ENCODE data around the gene PLEKHA7. TPM values are rescaled to one million over a fixed set of nuclear protein-coding genes. Genes with fewer than 3 reads are reported as not detected.
A peak's percentile ranks its signal among the peaks of the same experiment; 100 is the strongest.

Gene PLEKHA7
- total RNA-seq, 1 donor from 2014 or later = 15.6 TPM

DNA sequence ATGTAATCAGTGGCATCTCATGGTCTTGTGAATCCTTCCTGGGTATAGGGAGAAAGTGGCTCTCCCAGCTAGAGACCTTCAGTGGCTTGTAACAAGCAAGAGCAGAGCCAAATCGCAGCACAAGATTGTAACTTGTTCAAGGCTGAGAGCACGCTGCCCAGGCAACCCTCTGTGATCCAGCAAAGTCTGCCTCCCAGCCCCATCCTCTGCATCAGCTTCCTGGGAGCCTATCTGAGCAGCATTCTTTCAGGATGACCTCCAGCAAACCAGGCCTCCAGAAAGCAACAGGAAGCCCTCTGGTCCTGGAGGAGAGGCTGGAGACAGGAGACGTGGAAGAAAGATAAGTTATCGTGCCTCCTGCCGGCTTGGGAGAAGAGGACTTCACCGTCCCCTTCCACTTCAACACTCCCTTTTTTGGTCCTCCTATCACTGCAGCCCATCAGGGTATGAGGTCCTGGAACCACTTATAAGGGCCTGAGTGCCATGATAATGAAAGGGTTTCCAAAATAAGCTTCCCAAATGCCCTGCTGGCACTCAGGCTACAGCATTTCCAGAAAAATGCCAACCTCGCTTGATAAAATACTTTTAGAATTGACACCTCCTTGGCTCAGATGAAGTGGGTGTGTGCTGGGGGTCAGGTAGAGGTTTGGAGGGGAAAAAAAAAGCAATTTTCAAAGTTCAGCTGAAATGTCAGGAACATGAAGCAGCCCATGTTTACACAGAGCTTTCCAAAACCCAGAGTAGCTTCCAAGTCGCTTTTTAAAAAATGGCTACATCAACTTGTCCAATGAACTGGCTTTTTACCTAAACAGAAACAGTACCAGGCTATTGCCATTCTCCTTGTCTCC lies 80.2 kb downstream of the PLEKHA7 start:
- H3K27ac Mint-ChIP-seq (ENCODE audit: unreplicated experiment) = no peak overlapping the region
- H3K36me3 Mint-ChIP-seq (ENCODE audit: unreplicated experiment) = no peaks in the 10 kb centered on the region
- TF ChIP-seq, protein P1, sequence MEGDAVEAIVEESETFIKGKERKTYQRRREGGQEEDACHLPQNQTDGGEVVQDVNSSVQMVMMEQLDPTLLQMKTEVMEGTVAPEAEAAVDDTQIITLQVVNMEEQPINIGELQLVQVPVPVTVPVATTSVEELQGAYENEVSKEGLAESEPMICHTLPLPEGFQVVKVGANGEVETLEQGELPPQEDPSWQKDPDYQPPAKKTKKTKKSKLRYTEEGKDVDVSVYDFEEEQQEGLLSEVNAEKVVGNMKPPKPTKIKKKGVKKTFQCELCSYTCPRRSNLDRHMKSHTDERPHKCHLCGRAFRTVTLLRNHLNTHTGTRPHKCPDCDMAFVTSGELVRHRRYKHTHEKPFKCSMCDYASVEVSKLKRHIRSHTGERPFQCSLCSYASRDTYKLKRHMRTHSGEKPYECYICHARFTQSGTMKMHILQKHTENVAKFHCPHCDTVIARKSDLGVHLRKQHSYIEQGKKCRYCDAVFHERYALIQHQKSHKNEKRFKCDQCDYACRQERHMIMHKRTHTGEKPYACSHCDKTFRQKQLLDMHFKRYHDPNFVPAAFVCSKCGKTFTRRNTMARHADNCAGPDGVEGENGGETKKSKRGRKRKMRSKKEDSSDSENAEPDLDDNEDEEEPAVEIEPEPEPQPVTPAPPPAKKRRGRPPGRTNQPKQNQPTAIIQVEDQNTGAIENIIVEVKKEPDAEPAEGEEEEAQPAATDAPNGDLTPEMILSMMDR (IDR thresholded peaks at IDR 0.05) = no peak
- H3K27me3 Mint-ChIP-seq (ENCODE audit: unreplicated experiment) = no peaks in the 10 kb centered on the region
- no peak for DNase-seq (ENCODE audit: extremely low spot score, unreplicated experiment)
- no peak overlapping the region for H3K4me3 Mint-ChIP-seq (ENCODE audit: unreplicated experiment)
- no peaks in the 10 kb centered on the region for H3K9me3 Mint-ChIP-seq (ENCODE audit: unreplicated experiment)
- H3K4me1 Mint-ChIP-seq (ENCODE audit: unreplicated experiment) = peaks cover 6% of the 10 kb centered on the region

DNA sequence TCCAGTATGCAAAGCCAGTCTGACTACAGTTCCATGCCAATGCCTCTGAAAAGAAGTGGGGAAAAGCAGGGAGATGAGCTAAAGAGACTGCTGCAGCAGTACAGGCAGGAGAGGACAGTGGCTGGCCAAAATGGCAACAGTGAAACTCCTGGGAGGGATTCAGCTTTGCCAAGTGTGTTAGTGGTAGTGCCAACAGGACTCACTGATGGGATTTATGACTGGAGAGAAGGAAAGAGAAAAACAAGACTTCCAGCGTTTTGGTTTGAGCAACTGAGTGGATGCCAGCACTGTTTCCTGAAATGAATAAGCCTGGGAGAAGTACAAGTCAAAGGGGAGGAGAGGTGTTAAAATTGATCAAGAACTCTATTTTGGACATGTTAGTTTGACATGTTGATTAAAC lies 80.9 kb downstream of the PLEKHA7 start:
- H3K36me3 Mint-ChIP-seq (ENCODE audit: unreplicated experiment) = no peaks in the 10 kb centered on the region
- H3K27me3 Mint-ChIP-seq (ENCODE audit: unreplicated experiment) = no peaks in the 10 kb centered on the region
- H3K9me3 Mint-ChIP-seq (ENCODE audit: unreplicated experiment) = no peaks in the 10 kb centered on the region
- TF ChIP-seq, protein P1 (IDR thresholded peaks at IDR 0.05) = no peak
- no peak overlapping the region for H3K27ac Mint-ChIP-seq (ENCODE audit: unreplicated experiment)
- peaks cover 6% of the 10 kb centered on the region for H3K4me1 Mint-ChIP-seq (ENCODE audit: unreplicated experiment)
- no peak overlapping the region for H3K4me3 Mint-ChIP-seq (ENCODE audit: unreplicated experiment)
- DNase-seq (ENCODE audit: extremely low spot score, unreplicated experiment) = no peak

DNA sequence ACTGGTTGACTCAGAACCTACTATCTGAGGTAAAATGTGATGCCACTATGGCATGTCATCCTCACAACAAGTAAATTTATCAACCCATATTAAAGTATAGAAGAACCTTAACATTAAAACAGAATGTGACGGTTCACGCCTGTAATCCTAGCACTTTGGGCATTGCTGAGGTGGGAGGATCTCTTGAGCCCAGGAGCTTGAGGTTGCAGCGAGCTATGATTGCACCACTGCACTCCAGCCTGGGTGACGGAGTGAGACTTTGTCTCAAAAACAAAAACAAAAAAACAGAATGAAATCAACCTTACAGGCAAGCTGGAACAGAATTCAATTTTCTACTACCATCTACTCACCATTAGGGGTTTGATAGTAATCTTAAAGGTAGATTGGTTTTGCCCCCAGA lies 86.2 kb downstream of the PLEKHA7 start:
- Mint-ChIP-seq H3K27ac (ENCODE audit: unreplicated experiment) (no peak overlapping the region), H3K4me1 (ENCODE audit: unreplicated experiment) (peaks cover 16% of the 10 kb centered on the region), H3K27me3 (ENCODE audit: unreplicated experiment) (no peaks in the 10 kb centered on the region), H3K9me3 (ENCODE audit: unreplicated experiment) (no peaks in the 10 kb centered on the region), H3K4me3 (ENCODE audit: unreplicated experiment) (no peak overlapping the region), H3K36me3 (ENCODE audit: unreplicated experiment) (no peaks in the 10 kb centered on the region)
- DNase-seq (ENCODE audit: extremely low spot score, unreplicated experiment) = no peak
- TF ChIP-seq, protein P1 (IDR thresholded peaks at IDR 0.05) = no peak

DNA sequence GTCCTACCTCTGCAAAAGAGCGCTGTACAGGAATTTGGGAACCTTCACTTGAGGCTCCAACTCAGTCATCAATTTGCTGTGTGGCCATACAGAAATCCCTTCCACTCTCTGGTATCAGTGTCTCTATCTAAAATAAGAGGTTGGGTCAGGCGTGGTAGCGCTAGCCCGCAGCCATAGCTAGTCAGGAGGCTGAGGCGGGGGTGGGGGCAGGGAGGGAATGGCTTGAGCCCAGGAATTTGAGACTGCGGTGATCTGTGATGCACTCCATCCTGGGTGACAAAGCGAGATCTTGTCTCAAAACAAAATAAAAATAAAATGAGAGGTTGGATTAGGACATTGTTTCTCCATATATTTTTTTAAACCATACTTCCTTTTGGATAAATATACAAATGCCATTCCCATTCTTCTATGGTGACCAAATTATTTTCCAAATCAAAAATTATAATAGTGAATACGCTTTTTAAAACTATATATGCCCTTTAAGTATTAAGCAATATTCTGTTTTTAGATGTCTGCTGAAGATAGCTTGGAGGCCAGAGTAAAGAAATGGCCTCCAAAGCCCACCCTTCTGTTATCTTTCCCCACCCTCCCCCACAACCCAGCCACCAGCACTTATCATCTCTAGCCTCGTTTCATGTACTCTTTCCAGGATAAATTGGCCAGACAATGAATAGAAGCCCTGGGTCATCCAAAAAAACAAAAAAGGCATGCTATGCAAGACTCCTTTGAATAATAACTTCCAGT lies 87.2 kb downstream of the PLEKHA7 start:
- TF ChIP-seq, protein P1 (IDR thresholded peaks at IDR 0.05) = no peak
- Mint-ChIP-seq H3K27ac (ENCODE audit: unreplicated experiment) (no peak overlapping the region), H3K4me1 (ENCODE audit: unreplicated experiment) (peaks cover 16% of the 10 kb centered on the region), H3K9me3 (ENCODE audit: unreplicated experiment) (no peaks in the 10 kb centered on the region), H3K4me3 (ENCODE audit: unreplicated experiment) (no peak overlapping the region), H3K27me3 (ENCODE audit: unreplicated experiment) (peaks cover 2% of the 10 kb centered on the region), H3K36me3 (ENCODE audit: unreplicated experiment) (no peaks in the 10 kb centered on the region)
- DNase-seq (ENCODE audit: extremely low spot score, unreplicated experiment) = no peak

DNA sequence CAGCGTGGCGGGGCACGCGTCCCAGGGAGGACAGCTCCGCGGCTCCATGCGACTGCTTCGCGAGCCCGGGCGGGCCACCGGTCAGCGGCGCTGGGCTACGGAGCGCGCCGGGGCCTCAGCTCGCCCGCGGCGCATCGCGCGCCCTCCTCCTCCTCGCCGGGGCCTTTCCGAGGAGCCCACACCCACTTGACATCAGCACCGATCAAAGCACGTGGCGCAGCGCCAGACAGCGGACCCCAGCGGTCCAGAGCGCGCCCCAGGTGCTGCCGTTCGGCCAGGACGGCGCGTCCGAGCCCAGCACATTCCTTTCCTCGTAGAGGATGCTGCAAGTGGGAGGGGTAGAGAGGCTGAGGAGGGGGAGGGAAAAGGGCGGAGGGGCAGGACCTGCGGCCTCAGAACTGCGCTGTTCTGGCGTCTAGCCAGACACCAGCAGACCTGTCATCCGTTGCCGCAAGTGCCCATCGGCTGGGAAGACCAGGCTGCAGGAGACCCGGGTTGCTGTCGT lies 88.6 kb downstream of the PLEKHA7 start:
- TF ChIP-seq, protein P1 (IDR thresholded peaks at IDR 0.05) = no peak
- no peaks in the 10 kb centered on the region for H3K36me3 Mint-ChIP-seq (ENCODE audit: unreplicated experiment)
- H3K27me3 Mint-ChIP-seq (ENCODE audit: unreplicated experiment) = peaks cover 2% of the 10 kb centered on the region
- no peak for DNase-seq (ENCODE audit: extremely low spot score, unreplicated experiment)
- peak overlapping the region; percentile 84 for H3K4me3 Mint-ChIP-seq (ENCODE audit: unreplicated experiment)
- peaks cover 16% of the 10 kb centered on the region for H3K4me1 Mint-ChIP-seq (ENCODE audit: unreplicated experiment)
- H3K9me3 Mint-ChIP-seq (ENCODE audit: unreplicated experiment) = no peaks in the 10 kb centered on the region
- H3K27ac Mint-ChIP-seq (ENCODE audit: unreplicated experiment) = no peak overlapping the region
